Heart right ventricle (tissue), 16 donors: ENCODE measurements around the gene EVC2. TPM values are rescaled to one million over a fixed set of nuclear protein-coding genes. Genes with fewer than 3 reads are reported as not detected.
A peak's percentile ranks its signal among the peaks of the same experiment; 100 is the strongest.

Experiments
- ATAC-seq, 8 donors: fragments of 200-7000 bp; cut with Tn5 transposase; one replicate each; pipeline ENCODE4 v1.9.1; 2020; ENCODE audit warnings: mild to moderate bottlenecking in 8 of 8, moderate library complexity in 8 of 8, moderate number of reproducible peaks in 1 of 8
- DNase-seq, 2 donors: peaks; one replicate each; pipeline ENCODE4 v3.0.0-alpha.2; 2020
- H3K27ac ChIP-seq, 10 donors: fragments of 200-600 bp; sonication (generic) in 2 of 10; one replicate each; pipeline versions ENCODE4 v1.5.0 to v1.8.0; 2020 to 2022; ENCODE audit warnings: mild to moderate bottlenecking in 3 of 10
- H3K27me3 ChIP-seq, 7 donors: fragments of 200-600 bp; one replicate each; pipeline ENCODE4 v1.8.0; 2021 to 2022; ENCODE audit warnings: mild to moderate bottlenecking in 2 of 7
- H3K36me3 ChIP-seq, 9 donors: fragments of 200-600 bp; sonication (generic) in 1 of 9; one replicate each; pipeline versions ENCODE4 v1.5.0 to v1.8.0; 2020 to 2022; ENCODE audit warnings: mild to moderate bottlenecking in 2 of 9
- H3K4me1 ChIP-seq, 9 donors: fragments of 200-600 bp; sonication (generic) in 1 of 9; one replicate each; pipeline versions ENCODE4 v1.5.0 to v1.8.0; 2020 to 2022; ENCODE audit warnings: mild to moderate bottlenecking in 4 of 9
- H3K4me3 ChIP-seq, 10 donors: fragments of 200-600 bp; sonication (generic) in 2 of 10; one replicate each; pipeline versions ENCODE4 v1.5.0 to v1.8.0; 2020 to 2022; ENCODE audit warnings: mild to moderate bottlenecking in 7 of 10, moderate library complexity in 2 of 10
- H3K9me3 ChIP-seq, 11 donors: fragments of 200-600 bp in 10 of 11; sonication (generic) in 2 of 11; one replicate each; pipeline versions ENCODE4 v1.5.0 to v1.8.0; 2013 to 2022; ENCODE audit warnings: mild to moderate bottlenecking in 2 of 11, control low read depth in 1 of 11, moderate library complexity in 1 of 11
- CTCF ChIP-seq, 9 donors: fragments of 200-600 bp; sonication (generic) in 2 of 9; IDR thresholded peaks; one replicate each; pipeline versions ENCODE4 v1.5.0 to v1.8.0; 2021 to 2022; ENCODE audit warnings: antibody characterized with exemption in 9 of 9, mild to moderate bottlenecking in 5 of 9, moderate library complexity in 1 of 9
- WGBS, 2 donors: extraction: QIAGEN DNeasy Blood & Tissue Kit; methylation state at CpG; one replicate each; pipeline ENCODE4 v1.1.7; 2013; ENCODE audit warnings: inconsistent platforms in 1 of 2; 5-methylcytosine and 5-hydroxymethylcytosine counted together
- intact Hi-C, 10 donors: fragments of 100-400 bp; cut with DNase I; formaldehyde crosslinking; loops; one replicate each; pipeline versions ENCODE4 v1.11.1 to v1.14.2; 2022
- polyA plus RNA-seq, 2 donors: library from polyadenylated mRNA; stranded (reverse); fragments of 200-250 nt; gene quantifications; one replicate each; pipeline ENCODE4 v1.2.3, GENCODE V29; 2013
- total RNA-seq, 10 donors: library from RNA; stranded (reverse); fragmentation: NEBNext Ultra II Directional in 3 of 10; extraction: Animal tissue kit (Norgen Biotek cat#: 25700) in 3 of 10; gene quantifications; one replicate each; pipeline versions ENCODE4 v1.2.1 to v1.2.4, GENCODE V29; 2021 to 2023
- donor health status: Arrhythmogenic right ventricular cardiomyopathy.
- donor health status: ischemic (EF 13 %, LVEDD 7.1; RV severe dilation, severe dysfunction).
- donor health status: healthy with polysubstance abuse.
- donor health status: DM: no; HTN: yes; CAD: no.
- donor health status: DM: no; HTN: no; CAD: no.
- donor health status: ischemic (EF 25% LVEDD 6.9; RV normal size, moderate dysfunction).
- donor health status: ischemic (EF 25% LVEDD 5.7; RV mildly dilated, moderate dysfunction).
- donor health status: healthy.
- donor health status: DM: yes; HTN: yes; CAD: no.
- donor health status: Ischemic cardiomyopathy.
- donor health status: ischemic (EF 35%, LVEDD 5.7; RV mildly dilated, moderate dysfunction).
- donor health status: nonischemic (EF 11% LVEDD 7.7; RV severe dilation, severe dysfunction).
- donor health status: DM: yes; HTN: yes; CAD: no.
- donor health status: PGD.
- donor health status: ischemic (EF 29% LVEDD 5.4; RV normal size, mild dysfunction).
- donor health status: nonischemic (EF 23%, LVEDD 6.1; RV moderate dilation, normal function).

EVC2 gene
- total and polyA plus RNA-seq, 12 donors: 0.47 to 1.5 (median 0.91) TPM

- TF ChIP-seq CTCF (IDR thresholded peaks at IDR 0.05): no peak
- no peaks in the 10 kb centered on the region for H3K36me3 ChIP-seq
- intact Hi-C loops: no loop called here
- H3K27ac ChIP-seq: peak overlapping the region in 9 of 10 donors; percentile 56 to 83 (median 75)
- DNase-seq (no peak), ATAC-seq (peak in 1 of 8 donors; percentile 7)
- H3K4me1 ChIP-seq: peaks cover 0 to 50% (median 23%) of the 10 kb centered on the region in 9 donors
- H3K27me3 ChIP-seq: peaks cover 0 to 54% (median 25%) of the 10 kb centered on the region in 7 donors
- H3K9me3 ChIP-seq: no peaks in the 10 kb centered on the region
- 5 to 8% methylated on average over 41 of the region's 41 CpGs for WGBS, 2 donors
- H3K4me3 ChIP-seq: peak overlapping the region; percentile 37 to 77 (median 66)
These were observed 446 bp downstream of the EVC2 start for GRCh38 chr4:5707778-5708448.

GRCh38 chr4:5707366-5707765, 993 bp downstream of the EVC2 start:
- ATAC-seq (no peak), DNase-seq (no peak)
- no peak for TF ChIP-seq CTCF (IDR thresholded peaks at IDR 0.05)
- H3K4me3 ChIP-seq: peak overlapping the region in 8 of 10 donors; percentile 51 to 77 (median 68)
- peak overlapping the region in 2 of 10 donors; percentile 78 to 83 for H3K27ac ChIP-seq
- H3K36me3 ChIP-seq: no peaks in the 10 kb centered on the region
- no peaks in the 10 kb centered on the region for H3K9me3 ChIP-seq
- peaks cover 0 to 54% (median 25%) of the 10 kb centered on the region in 7 donors for H3K27me3 ChIP-seq
- WGBS, 2 donors: 59 to 61% methylated on average over 5 of the region's 5 CpGs
- peaks cover 0 to 47% (median 23%) of the 10 kb centered on the region in 9 donors for H3K4me1 ChIP-seq
- intact Hi-C loops: no loop called here

GRCh38 chr4:5706486-5707290, 1.7 kb downstream of the EVC2 start:
- Histone ChIP-seq H3K27me3 (peaks cover 0 to 48% (median 21%) of the 10 kb centered on the region in 7 donors), H3K4me3 (peak overlapping the region in 1 of 10 donors; percentile 68), H3K9me3 (no peaks in the 10 kb centered on the region), H3K4me1 (peaks cover 0 to 40% (median 16%) of the 10 kb centered on the region in 9 donors), H3K27ac (no peak overlapping the region), H3K36me3 (no peaks in the 10 kb centered on the region)
- intact Hi-C loops: no loop called here
- 89 to 94% methylated on average over 11 of the region's 11 CpGs for WGBS, 2 donors
- ATAC-seq (no peak), DNase-seq (no peak)
- TF ChIP-seq CTCF (IDR thresholded peaks at IDR 0.05): no peak

GRCh38 chr4:5705647-5706320, 2.6 kb downstream of the EVC2 start:
- ATAC-seq: no peak

More at GRCh38 chr4:5705647-5706320, 2.6 kb downstream of the EVC2 start:
- no peak overlapping the region for H3K27ac ChIP-seq
- peaks cover 0 to 38% (median 14%) of the 10 kb centered on the region in 9 donors for H3K4me1 ChIP-seq
- no peak overlapping the region for H3K4me3 ChIP-seq
- peaks cover 0 to 41% (median 21%) of the 10 kb centered on the region in 7 donors for H3K27me3 ChIP-seq
- DNase-seq: no peak
- no peak for TF ChIP-seq CTCF (IDR thresholded peaks at IDR 0.05)
- WGBS, 2 donors: 60 to 65% methylated on average over 5 of the region's 5 CpGs
- intact Hi-C loops: no loop called here
- no peaks in the 10 kb centered on the region for H3K9me3 ChIP-seq
- no peaks in the 10 kb centered on the region for H3K36me3 ChIP-seq
